CD1c-positive myeloid dendritic cell (primary cell): ENCODE measurements around the gene MRPS31.

Experiments used
- DNase-seq: peaks from one replicate; pipeline ENCODE4 v3.0.0-alpha.2; 2016; ENCODE audit errors: extremely low spot score

The MRPS31 gene

DNA sequence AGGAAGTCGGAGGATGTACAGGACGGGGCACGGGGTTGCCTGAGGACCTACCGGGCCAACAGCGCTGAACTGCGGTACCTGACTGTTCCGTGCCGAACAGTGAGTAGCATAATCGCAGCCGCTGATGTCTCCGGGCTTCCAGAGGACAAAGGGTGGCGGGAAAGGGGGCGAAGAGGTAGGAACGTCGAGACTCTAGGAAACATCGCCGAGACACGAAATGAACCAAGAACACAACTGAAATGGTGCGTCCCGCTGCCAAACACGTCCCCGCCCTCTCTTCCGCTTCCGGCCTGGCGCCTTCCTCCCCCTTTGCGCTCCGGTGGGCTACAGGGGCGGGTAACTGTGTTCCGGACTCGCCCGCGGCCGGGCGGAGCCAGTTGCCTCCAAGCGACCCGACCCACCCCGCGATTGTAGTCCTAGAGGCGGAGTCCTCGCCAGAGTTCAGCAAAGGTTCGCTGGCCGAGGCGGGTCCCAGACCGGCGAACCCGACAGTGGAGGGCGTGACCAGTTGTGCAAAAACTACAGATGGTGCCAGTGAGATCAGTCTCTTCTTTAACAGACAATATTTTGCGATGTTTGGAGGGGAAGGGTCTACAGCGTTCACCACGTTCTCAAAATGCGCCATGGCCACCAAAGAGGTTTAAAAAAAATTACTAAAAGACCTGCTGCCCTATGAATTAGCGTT, at the start of gene MRPS31:
MRPS31 (minus strand) TSS at position 257 of the 685 bp plus-strand sequence; CDS start at position 203, 54 bp downstream.
- peak; percentile 97 for DNase-seq

DNA sequence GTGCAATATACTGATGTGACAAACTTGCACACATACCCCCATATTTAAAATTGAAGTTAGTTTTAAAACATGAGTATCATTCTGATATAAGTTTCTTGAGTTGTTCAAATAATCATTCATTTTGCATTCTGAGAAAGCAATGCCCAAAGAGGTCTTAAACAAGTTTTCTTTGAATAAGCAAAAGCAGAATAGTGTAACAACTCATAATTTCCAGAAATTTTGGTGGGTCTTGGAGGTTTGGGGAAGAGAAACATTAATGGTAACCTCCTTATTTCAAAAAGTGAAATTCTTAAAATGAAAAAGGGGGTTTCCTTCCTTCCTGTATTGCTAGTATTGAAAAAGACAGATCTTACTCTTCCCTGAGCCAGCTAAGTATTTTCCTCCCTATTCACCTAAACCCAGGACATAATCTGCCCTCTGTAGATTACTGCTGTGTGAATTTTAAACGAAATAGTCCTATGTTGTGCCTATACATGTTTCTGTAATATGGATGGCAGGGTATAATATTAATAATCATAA, 48.9 kb upstream of the MRPS31 start:
- DNase-seq: no peak

DNA sequence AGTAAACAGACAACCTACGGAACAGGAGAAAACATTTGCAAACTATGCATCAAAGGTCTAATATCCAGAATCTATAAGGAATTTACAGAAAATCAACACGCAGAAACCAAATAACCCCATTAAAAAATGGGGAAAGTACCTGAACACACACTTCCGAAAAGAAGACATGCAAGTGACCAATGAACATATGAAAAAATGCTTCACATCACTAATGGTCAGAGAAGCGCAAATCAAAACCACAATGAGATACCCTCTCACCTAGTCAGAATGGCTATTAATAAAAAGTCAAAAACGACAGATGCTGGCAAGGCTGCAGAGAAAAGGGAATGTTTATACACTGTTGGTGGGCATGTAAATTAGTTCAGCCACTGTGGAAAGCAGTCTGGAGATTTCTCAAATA, 47.9 kb upstream of the MRPS31 start:
- no peak for DNase-seq

DNA sequence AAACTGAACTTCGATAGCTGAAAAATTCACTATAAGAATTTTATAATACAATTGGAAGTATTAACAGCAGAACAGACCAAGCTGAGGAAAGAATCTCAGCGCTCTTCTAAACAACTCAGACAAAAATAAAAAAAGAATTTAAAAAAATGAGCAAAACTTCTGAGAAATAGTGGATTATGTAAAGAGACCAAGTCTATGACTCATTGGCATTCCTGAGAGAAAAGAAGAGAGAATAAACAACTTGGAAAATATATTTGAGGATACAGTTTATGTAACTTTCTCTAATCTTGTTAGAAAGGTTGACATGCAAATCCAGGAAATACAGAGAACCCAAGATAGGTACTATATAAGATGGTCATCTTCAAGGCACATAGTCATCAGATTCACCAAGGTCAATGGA, 43.8 kb upstream of the MRPS31 start:
- no peak for DNase-seq

DNA sequence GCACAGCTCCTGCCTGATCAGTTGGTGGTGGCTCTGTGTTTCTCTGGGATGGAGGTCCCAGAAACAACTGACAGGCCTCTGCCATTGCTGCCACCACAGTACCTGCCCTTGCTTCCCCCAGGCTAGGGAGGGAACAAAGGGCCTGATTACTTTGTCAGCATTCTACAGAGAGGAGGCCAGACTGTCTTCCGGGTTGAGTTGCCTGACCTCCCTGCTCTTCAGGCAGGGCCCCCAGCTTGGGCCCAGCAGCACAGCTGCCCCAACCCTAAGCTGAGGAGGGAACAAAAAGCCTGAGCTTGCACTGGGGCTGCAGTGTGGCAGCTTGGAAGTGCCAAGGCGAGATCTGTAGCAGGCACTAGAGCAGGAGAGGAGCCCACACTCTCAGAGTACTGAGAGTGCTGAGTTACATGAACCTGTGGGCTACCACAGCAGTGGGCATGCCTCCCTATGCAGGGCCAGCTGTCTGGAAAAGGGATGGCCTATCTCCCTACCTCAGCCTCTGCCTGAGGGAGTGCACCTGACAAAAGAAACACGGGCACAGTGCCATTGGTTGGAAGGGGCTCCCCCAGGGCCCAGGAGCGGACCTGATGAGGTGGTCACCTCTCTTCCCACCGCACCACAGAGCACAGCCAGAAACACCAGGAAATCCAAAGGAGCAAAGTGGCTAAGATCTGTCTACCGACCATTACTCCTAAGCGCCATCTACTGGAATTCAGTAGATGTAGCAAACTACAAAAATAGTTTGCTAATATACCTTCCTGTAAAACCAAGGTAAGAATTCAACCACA, 42.9 kb upstream of the MRPS31 start:
- peak; percentile 50 for DNase-seq

DNA sequence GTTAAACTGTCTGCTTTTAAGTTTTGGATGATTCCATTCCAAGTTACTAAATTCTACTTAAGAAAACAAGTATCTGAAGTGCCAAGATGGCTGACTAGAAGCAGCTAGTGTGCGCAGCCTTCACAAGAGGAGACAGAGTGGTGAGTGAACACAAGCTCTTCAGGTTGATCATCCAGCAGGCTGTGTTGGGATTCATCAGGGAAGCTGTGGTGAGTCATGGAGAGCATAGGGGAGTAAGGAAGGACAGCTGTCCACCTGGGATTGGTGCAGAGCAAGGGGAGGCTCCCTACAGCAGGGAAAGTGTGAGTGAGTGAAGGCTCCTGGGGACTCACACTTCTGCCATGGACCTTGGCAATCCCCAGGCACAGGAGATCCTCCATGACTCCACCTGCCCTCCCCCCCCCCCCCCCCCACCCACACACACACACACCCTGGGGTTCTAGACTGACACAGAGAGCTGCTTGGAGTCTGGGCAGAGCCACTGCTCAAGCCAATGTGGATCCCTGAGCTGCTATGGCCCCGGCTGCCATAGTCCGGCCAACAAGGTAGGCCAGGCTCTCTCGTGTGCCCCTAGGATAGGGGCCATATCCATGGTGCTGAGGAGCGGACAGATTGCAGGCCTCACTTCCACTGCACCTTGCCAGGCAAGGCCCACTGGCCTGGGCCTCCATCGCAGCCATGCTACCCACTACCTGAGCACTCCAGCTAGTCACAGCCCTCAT, 41.9 kb upstream of the MRPS31 start:
- no peak for DNase-seq

DNA sequence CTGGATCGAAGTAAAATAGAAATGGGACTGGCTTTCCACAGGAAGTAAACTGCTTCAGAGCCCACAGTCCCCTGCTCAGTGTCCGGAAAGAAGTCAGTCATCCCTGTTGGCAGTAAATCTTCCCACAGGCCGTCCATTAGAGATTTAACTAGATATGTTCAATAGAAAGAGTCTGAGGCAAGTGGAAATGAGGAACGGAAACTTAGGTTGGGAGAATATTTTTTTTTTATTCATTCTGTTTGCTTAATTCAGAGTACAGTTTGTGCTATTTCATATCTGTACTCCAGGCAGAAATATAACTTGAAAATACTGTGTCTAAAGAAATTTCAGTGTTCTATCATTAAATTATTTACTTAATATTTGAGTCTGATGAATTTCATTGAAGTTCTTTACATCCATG, 41.1 kb upstream of the MRPS31 start:
- peak; percentile 17 for DNase-seq

DNA sequence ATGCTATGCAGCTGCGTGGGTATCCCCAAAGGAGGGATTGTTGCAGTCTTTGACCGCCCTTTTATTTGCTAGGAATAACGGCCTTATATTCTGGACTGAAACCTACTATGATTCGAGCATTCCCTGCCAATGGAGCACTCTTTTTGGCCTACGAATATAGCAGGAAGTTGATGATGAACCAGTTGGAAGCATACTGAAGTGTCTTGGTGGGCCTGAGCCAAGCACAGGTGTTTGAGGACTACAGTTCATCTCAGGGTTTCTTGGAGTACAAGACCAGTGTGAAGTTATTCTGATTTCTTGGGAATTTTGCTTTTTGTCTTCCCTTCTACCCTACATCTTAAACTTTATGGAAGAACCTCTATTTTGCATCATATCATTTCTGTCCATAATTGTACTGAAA, 38.5 kb upstream of the MRPS31 start:
- DNase-seq: no peak

DNA sequence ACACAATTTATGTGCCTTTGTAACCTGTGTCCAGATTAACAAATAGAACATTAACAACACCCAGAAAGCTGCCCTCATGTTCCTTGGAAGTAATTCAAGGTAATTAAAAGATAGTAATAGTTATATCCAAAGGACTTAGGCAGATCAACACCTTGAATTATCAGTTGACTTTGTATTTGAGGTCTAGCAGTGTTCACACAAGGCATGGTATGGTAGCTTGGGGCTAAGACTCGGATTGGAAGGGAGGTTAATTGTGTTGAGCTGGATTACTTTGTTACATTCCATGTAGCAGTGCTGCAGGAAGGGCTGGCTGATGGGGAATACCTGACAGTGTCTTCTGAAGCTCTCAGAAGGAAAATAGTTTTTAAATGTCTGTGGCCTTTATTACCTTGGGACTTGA, 35.3 kb upstream of the MRPS31 start:
- DNase-seq: no peak

DNA sequence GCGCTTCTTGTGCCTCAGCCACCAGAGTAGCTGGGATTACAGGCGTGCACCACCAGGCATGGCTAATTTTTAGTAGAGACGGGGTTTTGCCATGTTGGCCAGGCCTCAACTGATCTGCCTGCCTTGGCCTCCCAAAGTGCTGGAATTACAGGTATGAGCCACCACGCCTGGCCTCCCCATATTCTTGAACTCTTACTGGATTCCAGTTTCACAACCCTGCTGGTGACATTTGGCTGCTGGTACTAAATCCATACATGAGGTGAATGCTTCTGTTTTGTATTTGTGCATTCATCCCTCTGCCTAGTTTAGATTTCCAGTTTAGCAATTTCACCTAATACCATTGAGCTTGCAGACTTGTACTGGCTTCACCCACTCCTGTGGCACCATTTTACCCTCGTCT, 32.3 kb upstream of the MRPS31 start:
- DNase-seq: no peak

DNA sequence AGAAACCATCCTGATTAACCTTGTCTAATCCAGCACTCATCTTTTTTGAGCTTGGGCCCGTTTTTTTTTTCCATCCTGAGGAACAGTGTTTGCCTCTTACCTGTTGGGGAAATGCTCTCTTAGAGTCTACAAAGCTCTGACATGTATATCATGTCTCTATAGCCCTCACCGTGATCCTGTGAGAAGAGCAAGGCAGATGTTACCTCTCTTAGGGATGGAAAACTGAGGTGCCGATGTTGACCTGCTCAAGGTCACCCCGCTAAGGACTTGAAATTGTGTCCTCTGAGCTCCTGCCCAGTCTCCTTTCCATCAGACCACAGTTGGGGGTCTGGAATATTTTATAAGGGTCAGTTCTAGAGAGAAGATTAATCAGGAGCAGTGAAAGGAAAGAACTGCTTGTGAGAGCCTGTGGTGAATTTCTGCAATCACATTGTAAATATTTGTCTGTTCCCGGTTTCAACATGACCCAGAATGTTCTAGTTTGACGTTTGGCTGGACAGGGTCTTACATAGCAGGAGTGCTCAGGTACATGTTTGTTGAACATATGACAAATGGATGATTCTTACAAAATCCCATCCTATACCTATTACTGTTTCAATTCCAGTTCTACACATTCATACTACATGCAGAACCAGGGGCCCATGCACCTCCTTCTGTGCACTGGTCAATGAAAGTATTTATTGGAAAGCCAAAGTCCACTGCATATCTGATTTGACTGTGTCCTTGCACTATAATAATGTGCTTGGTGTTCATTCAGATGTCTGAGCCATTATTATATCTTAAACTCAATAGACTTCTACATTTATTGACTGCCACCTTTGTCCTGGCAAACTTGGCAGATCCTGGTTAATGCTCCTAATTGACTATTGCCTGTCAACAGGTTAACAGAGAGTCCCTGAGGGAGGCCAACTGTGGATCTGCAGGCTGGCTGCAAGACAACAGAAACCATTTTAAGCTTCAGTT, 30.5 kb upstream of the MRPS31 start:
- no peak for DNase-seq

DNA sequence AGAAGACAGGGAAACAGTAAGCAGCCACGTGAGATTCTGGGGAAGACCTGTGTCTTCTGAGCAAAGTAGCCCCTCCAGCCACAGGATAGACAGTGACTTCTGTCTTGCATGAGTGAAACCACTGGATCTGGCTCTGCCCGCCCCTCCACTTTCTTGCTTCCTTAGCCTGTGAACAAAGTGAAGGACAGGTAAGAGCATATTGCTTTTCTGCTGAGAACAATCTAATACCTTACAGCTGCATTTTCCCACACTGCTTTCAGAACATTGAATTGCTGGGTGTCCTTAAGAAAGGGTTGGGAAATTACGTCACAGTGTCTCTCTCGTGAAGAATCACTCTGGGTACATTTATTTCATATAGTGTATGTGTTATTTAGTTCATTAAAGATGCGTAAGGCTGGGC, 29.6 kb upstream of the MRPS31 start:
- no peak for DNase-seq

DNA sequence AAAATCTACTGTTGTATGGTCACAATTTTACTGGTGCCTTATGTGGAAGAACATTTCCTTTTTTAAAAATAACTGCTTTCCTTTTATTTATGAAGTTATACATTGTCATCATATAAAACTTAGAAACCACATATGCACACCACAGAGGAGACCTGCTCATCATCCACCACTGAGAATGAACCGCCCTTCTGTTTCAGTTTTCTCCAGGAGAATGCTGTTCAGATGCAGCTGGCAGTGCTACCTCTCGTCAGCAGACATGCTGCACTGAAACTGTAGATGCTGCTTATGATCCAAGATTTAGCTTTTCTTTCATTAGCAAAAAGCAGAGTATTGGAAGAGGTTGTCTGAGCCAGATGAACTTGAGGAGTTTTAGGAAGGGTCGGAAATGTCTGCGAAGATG, 28.5 kb upstream of the MRPS31 start:
- no peak for DNase-seq

DNA sequence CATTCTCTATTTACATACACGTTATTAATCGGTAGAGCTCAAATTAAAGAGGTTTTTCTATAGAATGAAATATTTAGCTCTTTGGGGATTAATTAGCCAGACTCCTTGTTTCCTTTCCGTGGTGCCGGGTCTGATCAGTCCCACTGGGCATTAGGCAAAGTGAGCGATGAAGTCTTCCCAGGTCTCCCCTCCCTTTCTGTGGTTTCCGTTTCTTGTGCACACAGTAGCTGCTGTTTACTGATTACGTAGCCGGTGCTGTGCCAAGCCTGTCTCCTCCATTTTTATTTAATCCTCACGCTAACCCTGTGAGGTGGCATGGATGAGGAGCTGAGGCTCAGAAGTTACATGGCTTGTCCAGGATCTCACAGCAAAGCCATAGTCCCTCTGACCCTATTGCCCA, 27.4 kb upstream of the MRPS31 start:
- no peak for DNase-seq

DNA sequence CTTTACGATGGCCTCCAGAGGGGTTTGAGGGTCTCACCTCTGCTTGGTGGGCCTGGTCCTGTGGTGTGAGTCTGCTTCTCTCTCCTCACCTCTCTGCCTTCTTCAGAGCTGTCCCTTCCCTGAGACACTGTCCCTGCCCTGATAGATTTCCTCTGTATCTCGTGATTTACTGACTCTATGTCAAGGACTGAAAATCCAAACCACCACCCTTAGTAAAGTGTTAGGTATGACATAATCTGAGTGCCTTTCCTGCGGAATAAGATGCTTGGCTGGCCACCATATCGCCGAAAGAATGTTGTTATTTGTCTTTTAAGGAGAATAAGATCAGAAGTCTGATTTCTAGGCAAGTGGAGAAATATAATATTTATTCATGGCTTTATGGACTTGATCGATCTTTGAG, 25.7 kb upstream of the MRPS31 start:
- DNase-seq: no peak

DNA sequence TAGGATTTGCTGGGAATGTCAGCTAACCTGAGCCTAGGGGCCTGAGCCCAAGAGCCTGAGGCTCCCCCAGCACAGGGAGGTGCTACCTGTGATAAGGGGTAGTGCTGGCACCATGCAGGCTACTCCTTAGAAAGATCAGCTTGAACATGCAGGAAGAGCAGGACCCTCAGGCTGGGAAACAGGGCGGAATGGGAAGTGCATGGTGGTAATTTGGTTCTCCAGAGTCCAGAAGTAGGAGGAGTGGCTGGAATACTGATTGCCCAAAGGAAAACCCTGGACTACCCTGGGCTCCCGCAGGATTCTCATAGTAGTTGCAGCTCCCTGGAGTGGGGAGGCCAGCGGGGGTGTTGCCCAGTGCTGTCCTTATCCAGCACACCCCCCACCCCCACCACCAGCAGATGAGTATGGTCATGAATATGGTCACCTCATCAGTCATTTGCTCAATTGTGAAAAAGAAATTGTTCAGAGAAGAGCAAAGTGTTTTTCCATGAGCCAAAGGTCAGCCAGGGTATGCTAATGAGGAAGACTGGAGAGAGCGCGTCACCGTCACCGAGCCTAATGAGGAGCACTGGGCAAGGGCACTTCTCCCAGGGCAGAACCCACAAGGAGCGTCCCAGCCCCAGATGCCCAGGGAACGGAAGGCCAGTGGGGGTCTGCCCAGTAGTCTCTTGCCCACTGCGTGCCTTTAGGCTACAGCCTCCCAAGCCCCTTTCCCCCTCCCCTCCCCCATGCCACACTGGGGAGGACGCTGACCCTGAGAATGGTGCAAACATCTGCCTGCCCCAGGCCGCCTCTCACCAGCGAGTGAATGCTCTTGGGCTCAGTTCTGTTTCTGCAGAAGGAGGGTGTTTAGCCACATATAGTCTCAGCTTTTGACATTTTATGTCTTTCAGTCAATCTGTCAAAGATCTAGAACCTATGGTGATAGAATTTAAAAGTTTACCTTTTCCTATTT, 23.7 kb upstream of the MRPS31 start:
- no peak for DNase-seq

DNA sequence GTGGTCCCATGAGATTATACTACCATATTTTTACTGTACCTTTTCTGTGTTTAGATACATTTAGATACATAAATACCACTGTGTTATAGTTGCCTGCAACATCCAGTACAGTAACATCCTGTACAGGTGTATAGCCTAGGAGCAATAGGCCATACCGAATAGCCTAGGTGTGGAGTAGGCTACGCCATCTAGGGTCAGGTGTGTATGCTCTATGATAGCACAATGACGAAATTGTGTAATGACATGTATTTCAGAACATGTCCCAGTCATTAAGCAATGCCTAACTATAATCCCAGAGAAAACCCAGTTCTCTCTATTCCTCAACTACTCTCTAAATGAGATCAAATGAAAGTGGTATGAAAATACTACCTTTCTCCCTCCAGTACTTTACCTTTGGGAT, 22.3 kb upstream of the MRPS31 start:
- no peak for DNase-seq

DNA sequence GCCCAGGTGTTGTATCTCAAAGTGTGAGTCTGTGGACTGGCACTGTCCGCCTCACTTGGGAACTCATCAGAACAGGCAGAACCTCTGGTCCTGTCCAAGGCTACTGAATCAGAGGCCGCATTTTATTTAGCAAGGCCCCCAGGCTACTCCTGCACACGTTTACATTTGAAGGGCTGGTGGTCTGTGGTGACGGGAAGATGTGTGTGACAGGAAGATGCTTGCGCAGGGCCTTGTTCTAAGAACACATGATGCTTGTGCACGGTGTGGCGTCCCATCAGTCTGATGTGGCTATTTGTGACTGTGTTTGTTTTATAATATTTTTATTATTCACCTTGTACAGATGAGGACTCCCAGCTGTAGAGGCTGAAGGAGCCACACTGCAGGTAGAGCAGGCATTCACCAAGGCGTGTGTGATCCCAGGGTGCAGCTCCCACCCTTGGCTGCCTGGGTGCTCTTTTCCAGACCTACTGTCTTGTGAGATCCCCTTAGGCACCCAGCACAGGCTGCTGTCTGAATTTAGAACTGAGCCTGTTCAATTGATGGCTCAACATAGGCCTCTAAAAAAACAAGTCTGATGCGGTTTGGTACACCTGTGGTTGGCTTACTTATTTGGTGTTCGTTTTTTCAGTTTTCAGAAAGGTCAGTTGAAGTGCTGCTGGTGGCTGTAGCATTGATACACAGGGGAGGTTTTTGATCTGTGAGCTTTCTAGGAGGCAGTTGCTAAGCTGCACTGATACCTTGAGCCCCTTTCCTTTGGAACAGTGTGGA, 21.5 kb upstream of the MRPS31 start:
- no peak for DNase-seq

DNA sequence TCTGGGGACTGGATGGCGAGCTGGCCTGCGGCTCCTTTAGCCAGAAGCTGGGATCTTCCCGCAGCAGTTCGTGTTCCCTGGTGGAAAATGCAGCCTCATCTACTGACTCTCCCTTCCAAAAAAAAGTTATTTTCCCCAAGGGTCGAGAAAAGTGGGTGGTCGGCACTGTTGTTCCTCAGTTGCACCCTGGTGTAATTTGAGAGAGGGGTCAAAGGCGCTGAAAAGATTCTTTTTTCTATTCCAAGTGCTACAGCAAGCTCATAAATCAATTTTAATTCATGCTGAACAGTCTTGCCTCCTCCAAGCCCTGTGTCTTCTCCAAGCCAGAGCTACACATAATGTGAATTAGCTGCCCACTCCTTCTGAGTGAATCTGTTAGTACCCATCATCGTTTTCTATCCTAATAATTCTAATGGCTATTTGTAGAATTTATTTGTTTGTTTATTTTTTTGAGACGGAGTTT, 19.2 kb upstream of the MRPS31 start:
- no peak for DNase-seq
